GM10248 (cell line): Measurements from ENCODE around the gene TUBGCP4.

ENCODE experiments used
- CTCF ChIA-PET: fragments of 300-600 bp; sonication (Branson Sonifier 250); formaldehyde crosslinking; extraction: SDS; loops from one replicate; lab custom pipeline; 2021; ENCODE audit warnings: antibody characterized with exemption; lab: Yijun Ruan, JAX
- POLR2A ChIA-PET: fragments of 350-650 bp; sonication (Branson Sonifier 250); formaldehyde crosslinking; extraction: SDS; loops from one replicate; lab custom pipeline; 2020; ENCODE audit warnings: antibody characterized with exemption; lab: Yijun Ruan, JAX
- DNase-seq: peaks from one replicate; pipeline ENCODE4 v3.0.0; 2012; ENCODE audit errors: extremely low spot score
- CTCF ChIP-seq: IDR thresholded peaks from 2 replicates; pipeline ENCODE4 v1.5.1; 2012; ENCODE audit warnings: mild to moderate bottlenecking, low read depth; ENCODE audit errors: extremely low read depth, missing control alignments, control extremely low read depth

The TUBGCP4 gene

GRCh38 chr15:43370975-43371974, at the start of gene TUBGCP4, which contains the start of gene ZSCAN29:
TSS of gene TUBGCP4 (plus strand) at chr15:43371101. CDS start at chr15:43371355, 254 bp downstream.
TSS of gene ZSCAN29 (minus strand) at chr15:43371043. CDS start at chr15:43369913, 1,130 bp downstream.
- DNase-seq: peak; percentile 96
- ChIA-PET POLR2A (no interaction called here), CTCF (interaction anchor here (0.8 to 3.0 kb wide), 15 partner anchors 9 to 400 kb away, joined by 3 to 20 read pairs (median 4); no protein-coding TSS in a partner anchor)
- peak; percentile 49 for TF ChIP-seq CTCF

- no peak for TF ChIP-seq CTCF
- DNase-seq: no peak
- POLR2A ChIA-PET: no interaction called here
- CTCF ChIA-PET: interaction anchor here (0.7 to 2.0 kb wide), 4 partner anchors 13 to 100 kb away, joined by 3 to 7 read pairs (median 4); no protein-coding TSS in a partner anchor
These were observed 45.7 kb upstream of the TUBGCP4 start for GRCh38 chr15:43325039-43325684.

GRCh38 chr15:43329217-43329959, 41.5 kb upstream of the TUBGCP4 start:
- CTCF ChIA-PET: interaction anchor here (0.9 to 1.3 kb wide), 4 partner anchors 26 to 104 kb away, joined by 3 to 4 read pairs (median 4); no protein-coding TSS in a partner anchor
- POLR2A ChIA-PET: no interaction called here
- no peak for DNase-seq
- no peak for TF ChIP-seq CTCF

GRCh38 chr15:43329960-43330779, 40.7 kb upstream of the TUBGCP4 start, which contains the start of gene LCMT2:
TSS of gene LCMT2 (minus strand) at chr15:43330573. CDS start at chr15:43330489, 84 bp downstream.
- DNase-seq: peak; percentile 91
- no peak for TF ChIP-seq CTCF
- POLR2A ChIA-PET: no interaction called here
- CTCF ChIA-PET: interaction anchor here (0.9 to 1.2 kb wide), 2 partner anchors 30 to 46 kb away, joined by 3 to 4 read pairs; no protein-coding TSS in a partner anchor

GRCh38 chr15:43330780-43331087, 40.2 kb upstream of the TUBGCP4 start:
- ChIA-PET CTCF (interaction anchor here (1.2 kb wide), 1 partner anchor 30 kb away, joined by 3 read pairs; no protein-coding TSS in a partner anchor), POLR2A (no interaction called here)
- no peak for DNase-seq
- no peak for TF ChIP-seq CTCF
